ENCODE data around the gene NOTCH4. TPM values are rescaled to one million over a fixed set of nuclear protein-coding genes. Genes with fewer than 3 reads are reported as not detected.
A peak's percentile ranks its signal among the peaks of the same experiment; 100 is the strongest.

The NOTCH4 gene
- total RNA-seq, 1 donor from 2014 or later = 151 TPM

- H3K9me3 Mint-ChIP-seq (ENCODE audit: unreplicated experiment) = no peaks in the 10 kb centered on the region
- no peak for DNase-seq (ENCODE audit: low spot score)
- peaks cover 31% of the 10 kb centered on the region for H3K4me1 Mint-ChIP-seq (ENCODE audit: unreplicated experiment)
- peak within 1 kb of the TSS; percentile 91 for H3K27ac Mint-ChIP-seq (ENCODE audit: unreplicated experiment)
- H3K4me3 Mint-ChIP-seq (ENCODE audit: unreplicated experiment) = peak within 1 kb of the TSS; percentile 47
- TF ChIP-seq CTCF (IDR thresholded peaks at IDR 0.05; ENCODE audit: unreplicated experiment) = no peak
- H3K36me3 Mint-ChIP-seq (ENCODE audit: low read depth, unreplicated experiment) = peaks cover 32% of the 10 kb centered on the region
- peaks cover 13% of the 10 kb centered on the region for H3K27me3 Mint-ChIP-seq (ENCODE audit: unreplicated experiment)
Observed at GRCh38 chr6:32164295-32164694, 59.6 kb downstream of the NOTCH4 start, which contains the start of gene EGFL8. Gene EGFL8, plus strand, starts transcription at chr6:32164595. Its CDS starts 1,571 bp downstream, at chr6:32166166.

GRCh38 chr6:32163559-32164258 is 60.2 kb downstream of the NOTCH4 start:
- peaks cover 31% of the 10 kb centered on the region for H3K4me1 Mint-ChIP-seq (ENCODE audit: unreplicated experiment)
- DNase-seq (ENCODE audit: low spot score) = no peak

GRCh38 chr6:32158052-32158451 is 65.8 kb downstream of the NOTCH4 start:
- Mint-ChIP-seq H3K4me3 (ENCODE audit: unreplicated experiment) (peak overlapping the region; percentile 83), H3K27ac (ENCODE audit: unreplicated experiment) (no peak overlapping the region), H3K4me1 (ENCODE audit: unreplicated experiment) (peaks cover 20% of the 10 kb centered on the region), H3K36me3 (ENCODE audit: low read depth, unreplicated experiment) (peaks cover 18% of the 10 kb centered on the region), H3K9me3 (ENCODE audit: unreplicated experiment) (no peaks in the 10 kb centered on the region), H3K27me3 (ENCODE audit: unreplicated experiment) (peaks cover 3% of the 10 kb centered on the region)
- DNase-seq (ENCODE audit: low spot score) = no peak
- no peak for TF ChIP-seq CTCF (IDR thresholded peaks at IDR 0.05; ENCODE audit: unreplicated experiment)

More at GRCh38 chr6:32163559-32164258, 60.2 kb downstream of the NOTCH4 start:
- Mint-ChIP-seq H3K27me3 (ENCODE audit: unreplicated experiment) (peaks cover 13% of the 10 kb centered on the region), H3K4me3 (ENCODE audit: unreplicated experiment) (no peak overlapping the region), H3K9me3 (ENCODE audit: unreplicated experiment) (no peaks in the 10 kb centered on the region), H3K36me3 (ENCODE audit: low read depth, unreplicated experiment) (peaks cover 30% of the 10 kb centered on the region), H3K27ac (ENCODE audit: unreplicated experiment) (peak overlapping the region; percentile 91)
- TF ChIP-seq CTCF (IDR thresholded peaks at IDR 0.05; ENCODE audit: unreplicated experiment) = no peak

- Mint-ChIP-seq H3K4me3 (ENCODE audit: unreplicated experiment) (no peak overlapping the region), H3K4me1 (ENCODE audit: unreplicated experiment) (peaks cover 23% of the 10 kb centered on the region), H3K36me3 (ENCODE audit: low read depth, unreplicated experiment) (peaks cover 11% of the 10 kb centered on the region), H3K27ac (ENCODE audit: unreplicated experiment) (no peak overlapping the region), H3K9me3 (ENCODE audit: unreplicated experiment) (no peaks in the 10 kb centered on the region), H3K27me3 (ENCODE audit: unreplicated experiment) (peaks cover 2% of the 10 kb centered on the region)
- no peak for DNase-seq (ENCODE audit: low spot score)
- TF ChIP-seq CTCF (IDR thresholded peaks at IDR 0.05; ENCODE audit: unreplicated experiment) = no peak
Observed at GRCh38 chr6:32156891-32157290, 67.0 kb downstream of the NOTCH4 start.

GRCh38 chr6:32154514-32155161 is 69.2 kb downstream of the NOTCH4 start:
- no peaks in the 10 kb centered on the region for H3K9me3 Mint-ChIP-seq (ENCODE audit: unreplicated experiment)
- peak overlapping the region; percentile 99 for H3K4me3 Mint-ChIP-seq (ENCODE audit: unreplicated experiment)
- no peak for DNase-seq (ENCODE audit: low spot score)
- peaks cover 17% of the 10 kb centered on the region for H3K36me3 Mint-ChIP-seq (ENCODE audit: low read depth, unreplicated experiment)
- no peak for TF ChIP-seq CTCF (IDR thresholded peaks at IDR 0.05; ENCODE audit: unreplicated experiment)
- H3K27me3 Mint-ChIP-seq (ENCODE audit: unreplicated experiment) = peaks cover 10% of the 10 kb centered on the region
- H3K4me1 Mint-ChIP-seq (ENCODE audit: unreplicated experiment) = peaks cover 35% of the 10 kb centered on the region
- peak overlapping the region; percentile 94 for H3K27ac Mint-ChIP-seq (ENCODE audit: unreplicated experiment)
